Muscle layer of duodenum (tissue), 2 donors: ENCODE data around the gene PAM.

Source experiments
- H3K27ac ChIP-seq: one replicate; pipeline ENCODE4 v1.7.0; 2013; ENCODE audit warnings: mild to moderate bottlenecking, low read length
- H3K27me3 ChIP-seq: one replicate; pipeline ENCODE4 v1.7.0; 2013; ENCODE audit warnings: low read depth, mild to moderate bottlenecking, control low read depth, low read length
- H3K36me3 ChIP-seq, 2 donors: one replicate each; pipeline ENCODE4 v1.7.0; 2013; ENCODE audit warnings: low read length in 2 of 2, control low read depth in 1 of 2, mild to moderate bottlenecking in 1 of 2; ENCODE audit not compliant: insufficient read depth in 2 of 2, control insufficient read depth in 1 of 2
- H3K4me1 ChIP-seq, 2 donors: one replicate each; pipeline ENCODE4 v1.7.0; 2013; ENCODE audit warnings: low read length in 2 of 2, mild to moderate bottlenecking in 2 of 2, control low read depth in 1 of 2, moderate library complexity in 1 of 2; ENCODE audit not compliant: insufficient read depth in 2 of 2, control insufficient read depth in 1 of 2
- H3K4me3 ChIP-seq, 2 donors: one replicate each; pipeline ENCODE4 v1.7.0; 2013; ENCODE audit warnings: low read length in 2 of 2, low read depth in 1 of 2, mild to moderate bottlenecking in 1 of 2
- H3K9me3 ChIP-seq, 2 donors: one replicate each; pipeline ENCODE4 v1.7.0; 2013; ENCODE audit warnings: low read length in 2 of 2, control low read depth in 1 of 2, mild to moderate bottlenecking in 1 of 2; ENCODE audit not compliant: control insufficient read depth in 1 of 2
- donor health status: healthy.

The PAM gene

DNA sequence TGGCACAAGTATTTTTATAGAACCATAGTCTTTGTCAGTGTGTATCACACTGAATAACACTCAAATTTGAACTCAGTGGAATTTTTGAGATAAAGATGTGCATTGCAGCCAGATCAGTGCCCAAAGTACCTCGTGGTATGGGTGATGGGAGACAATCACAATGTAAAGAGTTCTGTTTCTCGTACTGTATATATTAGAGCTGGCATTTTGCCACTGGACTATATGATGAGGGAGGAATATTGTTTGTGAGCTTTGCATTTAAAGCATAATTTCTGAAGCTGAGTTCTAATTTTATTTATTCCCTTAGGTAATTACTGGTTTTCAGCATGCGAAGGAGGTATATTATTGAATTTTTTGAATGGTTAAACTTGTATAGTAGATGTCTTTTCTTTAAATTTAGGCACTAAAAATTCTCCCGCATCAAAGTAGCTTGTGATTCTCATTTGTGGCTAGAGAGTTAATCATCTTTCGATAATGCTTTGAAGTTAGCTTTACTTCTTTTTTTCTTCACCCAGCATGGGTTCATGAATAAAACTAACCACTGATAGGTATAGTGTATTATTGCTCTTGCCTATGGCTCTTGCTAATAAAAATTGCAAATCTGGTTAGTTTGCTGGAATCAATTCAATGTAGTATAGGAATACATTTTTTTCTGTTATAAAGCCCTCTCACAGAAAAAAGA is 43.1 kb downstream of the PAM start:
- Histone ChIP-seq H3K9me3 (no peaks in the 10 kb centered on the region), H3K27ac (no peak overlapping the region), H3K36me3 (no peaks in the 10 kb centered on the region), H3K27me3 (no peaks in the 10 kb centered on the region), H3K4me1 (peaks cover 0 to 5% of the 10 kb centered on the region in 2 donors), H3K4me3 (no peak overlapping the region)

DNA sequence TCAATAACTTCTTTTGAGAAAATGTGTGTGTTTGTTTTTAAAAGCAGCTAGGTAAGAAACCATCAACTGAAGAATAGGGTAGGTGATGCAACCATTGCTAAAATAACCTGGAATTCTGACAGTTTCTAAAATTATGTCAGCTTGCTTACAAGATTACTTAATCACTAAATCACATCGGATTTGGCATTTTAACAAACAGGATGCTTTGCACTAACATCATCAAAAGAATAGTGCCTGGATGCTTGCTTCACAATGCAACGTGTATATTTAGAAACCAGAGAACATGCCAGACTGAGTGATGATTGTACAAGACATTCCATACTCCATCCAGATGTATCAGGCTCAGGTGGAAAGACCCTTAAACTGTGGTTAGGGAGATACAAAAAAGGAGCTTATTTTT is 43.9 kb downstream of the PAM start:
- no peaks in the 10 kb centered on the region for H3K36me3 ChIP-seq
- no peak overlapping the region for H3K27ac ChIP-seq
- no peak overlapping the region for H3K4me3 ChIP-seq
- no peaks in the 10 kb centered on the region for H3K27me3 ChIP-seq
- H3K9me3 ChIP-seq: no peaks in the 10 kb centered on the region
- peaks cover 0 to 5% of the 10 kb centered on the region in 2 donors for H3K4me1 ChIP-seq

DNA sequence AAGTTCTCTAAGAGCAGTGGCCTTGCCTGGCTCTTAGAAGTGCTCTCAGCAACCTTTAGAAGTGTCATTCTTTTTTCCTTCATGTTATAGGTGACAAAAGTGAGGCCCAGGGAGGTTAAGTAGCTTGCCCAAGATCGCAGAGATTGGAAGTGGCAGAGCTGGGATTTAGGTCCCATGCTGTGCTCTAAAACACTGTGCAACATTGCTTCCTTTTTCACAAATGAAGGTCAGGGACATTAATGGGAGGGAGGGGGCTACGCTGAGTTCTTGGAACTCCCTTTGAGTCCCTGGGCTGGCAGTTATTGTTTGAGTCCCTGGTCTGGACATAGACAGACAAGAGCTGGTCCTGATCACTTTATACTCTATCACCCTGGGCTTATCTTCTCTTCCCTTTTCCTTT is 45.3 kb downstream of the PAM start:
- Histone ChIP-seq H3K4me1 (peaks cover 0 to 5% of the 10 kb centered on the region in 2 donors), H3K4me3 (no peak overlapping the region), H3K27ac (no peak overlapping the region), H3K36me3 (no peaks in the 10 kb centered on the region), H3K9me3 (no peaks in the 10 kb centered on the region), H3K27me3 (no peaks in the 10 kb centered on the region)

DNA sequence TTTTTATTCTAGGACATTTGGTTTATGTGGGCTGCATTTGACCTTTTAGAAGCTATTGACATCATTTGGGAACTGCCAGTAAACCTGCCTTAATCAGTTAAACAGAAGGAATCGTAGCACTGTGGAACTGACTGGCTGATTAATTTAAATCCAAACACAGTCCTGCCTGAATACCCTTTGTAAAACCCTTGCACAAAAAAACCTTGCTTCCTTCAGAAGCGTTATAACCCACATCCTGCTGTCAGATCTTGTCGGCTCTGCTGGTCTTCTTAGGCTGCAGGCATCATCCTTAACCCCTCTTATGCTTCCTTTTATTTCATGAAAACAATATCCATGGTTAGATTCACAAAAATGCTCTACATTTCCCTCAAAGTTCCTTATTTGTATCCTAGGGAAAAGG is 46.3 kb downstream of the PAM start:
- no peaks in the 10 kb centered on the region for H3K9me3 ChIP-seq
- no peaks in the 10 kb centered on the region for H3K36me3 ChIP-seq
- no peak overlapping the region for H3K4me3 ChIP-seq
- H3K27ac ChIP-seq: no peak overlapping the region
- peaks cover 0 to 5% of the 10 kb centered on the region in 2 donors for H3K4me1 ChIP-seq
- H3K27me3 ChIP-seq: no peaks in the 10 kb centered on the region

DNA sequence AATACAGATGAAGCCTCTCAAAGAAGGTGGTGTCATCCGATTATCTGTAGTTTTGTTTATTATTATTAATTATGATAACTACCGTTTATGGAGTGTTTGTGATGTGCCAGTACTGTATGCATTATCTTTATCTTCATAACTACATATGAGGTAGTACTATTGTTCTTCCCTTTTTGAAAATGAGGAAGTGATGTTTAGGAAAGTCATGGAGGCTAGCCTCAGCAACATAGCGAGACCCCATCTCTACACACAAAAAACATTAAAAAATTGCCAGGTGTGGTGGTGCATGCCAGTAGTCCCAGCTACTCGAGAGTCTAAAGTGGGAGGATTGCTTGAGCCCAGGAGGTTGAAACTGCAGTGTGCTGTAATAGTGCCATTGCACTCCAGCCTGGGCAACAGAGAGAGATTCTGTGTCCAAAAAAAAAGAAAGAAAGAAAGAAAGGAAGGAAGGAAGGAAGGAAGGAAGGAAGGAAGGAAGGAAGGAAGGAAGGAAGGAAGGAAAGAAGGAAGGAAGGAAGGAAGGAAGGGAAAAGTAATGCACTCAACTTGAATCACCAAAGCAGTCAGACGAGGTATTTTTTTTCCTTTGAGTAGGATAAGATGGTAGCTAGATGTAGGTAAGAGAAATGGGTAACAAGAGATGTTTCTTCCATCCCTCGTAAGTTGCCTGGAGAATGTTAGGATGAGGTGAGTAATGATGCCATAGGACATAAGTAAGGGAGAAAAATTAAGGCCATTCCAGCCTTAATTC is 47.8 kb downstream of the PAM start:
- no peaks in the 10 kb centered on the region for H3K27me3 ChIP-seq
- no peak overlapping the region for H3K27ac ChIP-seq
- H3K4me3 ChIP-seq: no peak overlapping the region
- H3K36me3 ChIP-seq: no peaks in the 10 kb centered on the region
- H3K4me1 ChIP-seq: peaks cover 0 to 5% of the 10 kb centered on the region in 2 donors
- H3K9me3 ChIP-seq: no peaks in the 10 kb centered on the region

DNA sequence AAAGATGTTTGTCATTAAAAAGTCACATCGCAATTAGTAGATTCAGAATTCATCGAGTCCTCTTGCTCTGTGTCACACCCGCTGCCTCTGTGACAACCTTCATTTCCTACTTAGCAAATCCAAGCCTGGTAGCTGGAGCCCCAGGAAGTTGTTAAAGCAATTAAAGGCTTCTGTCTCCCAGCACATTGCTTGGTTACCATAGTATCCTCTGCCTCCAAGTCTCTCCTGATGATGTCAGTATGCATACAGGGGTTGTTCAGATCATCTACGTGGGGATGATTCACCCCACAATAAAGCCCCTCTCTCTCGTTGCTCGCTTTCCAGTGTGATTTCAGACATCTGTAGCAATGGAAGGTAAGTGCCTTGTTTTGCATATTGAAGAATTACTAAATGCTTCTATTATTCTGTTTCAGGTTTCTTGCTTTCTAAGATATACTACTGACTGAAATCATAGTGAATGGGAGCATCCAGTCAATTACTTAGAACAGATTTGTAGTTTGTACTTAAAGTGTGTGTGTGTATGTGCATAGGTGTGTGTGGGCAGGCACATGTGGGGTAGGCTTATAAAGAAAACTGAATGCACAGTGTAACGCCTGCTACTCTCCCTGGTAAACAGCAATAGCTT is 52.9 kb downstream of the PAM start:
- H3K4me1 ChIP-seq: no peaks in the 10 kb centered on the region
- no peaks in the 10 kb centered on the region for H3K36me3 ChIP-seq
- no peak overlapping the region for H3K27ac ChIP-seq
- no peaks in the 10 kb centered on the region for H3K9me3 ChIP-seq
- H3K4me3 ChIP-seq: no peak overlapping the region
- no peaks in the 10 kb centered on the region for H3K27me3 ChIP-seq

DNA sequence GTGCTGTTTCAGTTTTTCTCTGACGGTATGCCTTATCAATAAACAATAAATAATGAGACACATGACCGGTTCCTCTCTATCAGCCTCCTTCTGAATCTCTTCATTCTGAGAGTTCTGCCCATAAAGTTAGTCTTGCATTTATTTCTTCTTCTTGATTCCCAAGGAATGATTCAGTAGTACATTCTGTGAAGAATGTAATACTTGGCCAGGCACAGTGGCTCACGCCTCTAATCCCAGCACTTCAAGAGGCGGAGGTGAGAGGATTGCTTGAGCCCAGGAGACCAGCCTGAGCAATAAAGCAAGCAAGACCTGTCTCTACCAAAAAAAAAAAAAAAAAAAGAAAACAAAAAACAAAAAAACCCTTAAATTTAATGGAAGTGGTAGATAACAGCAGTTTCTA is 53.9 kb downstream of the PAM start:
- Histone ChIP-seq H3K27me3 (no peaks in the 10 kb centered on the region), H3K4me1 (no peaks in the 10 kb centered on the region)

DNA sequence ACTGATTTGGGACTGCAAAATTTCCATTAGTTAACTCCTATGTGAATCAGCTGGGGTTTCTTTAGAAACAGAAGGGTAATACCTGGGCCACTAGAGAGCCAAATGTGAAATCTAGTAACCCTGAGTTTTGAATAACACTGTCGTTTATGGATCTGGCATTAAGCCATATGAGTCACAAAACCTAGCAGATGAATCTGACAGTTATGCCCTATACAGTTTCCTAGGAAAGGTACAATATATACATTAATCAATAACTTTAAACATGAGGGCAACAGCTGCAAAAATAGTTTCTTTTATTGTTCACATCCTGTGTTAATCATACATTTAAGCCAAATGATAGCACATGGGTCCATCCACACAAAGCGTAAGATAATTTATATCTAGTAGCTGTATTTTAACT is 56.9 kb downstream of the PAM start:
- no peak overlapping the region for H3K4me3 ChIP-seq
- no peaks in the 10 kb centered on the region for H3K27me3 ChIP-seq
- H3K36me3 ChIP-seq: no peaks in the 10 kb centered on the region
- H3K4me1 ChIP-seq: peaks cover 5 to 6% of the 10 kb centered on the region in 2 donors
- no peak overlapping the region for H3K27ac ChIP-seq
- no peaks in the 10 kb centered on the region for H3K9me3 ChIP-seq

More for the DNA sequence above, 53.9 kb downstream of the PAM start:
- Histone ChIP-seq H3K36me3 (no peaks in the 10 kb centered on the region), H3K9me3 (no peaks in the 10 kb centered on the region), H3K27ac (no peak overlapping the region), H3K4me3 (no peak overlapping the region)

DNA sequence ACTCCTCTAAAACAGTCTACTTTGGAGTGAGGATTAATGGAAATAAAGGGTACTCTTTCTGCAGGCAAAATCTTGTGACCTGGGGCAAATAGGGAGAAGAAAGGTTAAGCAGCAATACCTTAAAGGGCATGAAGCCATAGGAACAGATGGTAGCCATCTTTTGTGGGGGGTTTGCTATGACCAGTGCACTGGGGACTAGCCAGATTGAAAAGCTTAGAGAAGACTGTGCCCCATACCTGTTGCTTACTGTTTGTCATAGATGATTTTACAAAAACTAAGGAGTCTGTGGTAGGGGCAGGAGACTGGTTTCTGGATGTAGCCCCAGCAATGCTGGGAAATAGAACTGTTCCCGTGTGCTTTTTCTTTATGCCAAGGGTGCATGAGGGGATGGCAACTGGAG is 58.6 kb downstream of the PAM start:
- Histone ChIP-seq H3K27me3 (no peaks in the 10 kb centered on the region), H3K36me3 (no peaks in the 10 kb centered on the region), H3K9me3 (no peaks in the 10 kb centered on the region), H3K4me3 (no peak overlapping the region), H3K27ac (no peak overlapping the region), H3K4me1 (peaks cover 5 to 6% of the 10 kb centered on the region in 2 donors)

DNA sequence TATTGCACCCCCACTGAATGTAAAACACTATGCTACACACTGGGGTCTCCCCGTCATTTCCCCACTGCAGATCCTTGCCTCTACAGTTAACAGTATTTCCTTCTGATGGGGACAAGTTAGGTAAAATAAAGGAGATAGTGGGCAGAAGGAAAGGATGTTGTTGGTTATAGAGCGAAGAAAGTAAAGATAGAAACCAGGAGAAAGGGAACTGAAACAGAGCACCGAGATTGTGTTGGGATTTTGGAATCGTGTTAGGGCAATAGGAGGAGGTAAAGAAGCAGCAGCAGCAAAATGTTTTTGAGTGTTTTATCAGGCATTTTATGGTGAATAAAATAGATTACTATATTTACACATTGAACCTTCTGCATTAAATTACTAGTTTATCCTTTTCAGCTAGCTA is 60.0 kb downstream of the PAM start:
- Histone ChIP-seq H3K27me3 (no peaks in the 10 kb centered on the region), H3K36me3 (no peaks in the 10 kb centered on the region), H3K27ac (no peak overlapping the region), H3K4me3 (no peak overlapping the region), H3K9me3 (no peaks in the 10 kb centered on the region), H3K4me1 (peaks cover 5 to 6% of the 10 kb centered on the region in 2 donors)

DNA sequence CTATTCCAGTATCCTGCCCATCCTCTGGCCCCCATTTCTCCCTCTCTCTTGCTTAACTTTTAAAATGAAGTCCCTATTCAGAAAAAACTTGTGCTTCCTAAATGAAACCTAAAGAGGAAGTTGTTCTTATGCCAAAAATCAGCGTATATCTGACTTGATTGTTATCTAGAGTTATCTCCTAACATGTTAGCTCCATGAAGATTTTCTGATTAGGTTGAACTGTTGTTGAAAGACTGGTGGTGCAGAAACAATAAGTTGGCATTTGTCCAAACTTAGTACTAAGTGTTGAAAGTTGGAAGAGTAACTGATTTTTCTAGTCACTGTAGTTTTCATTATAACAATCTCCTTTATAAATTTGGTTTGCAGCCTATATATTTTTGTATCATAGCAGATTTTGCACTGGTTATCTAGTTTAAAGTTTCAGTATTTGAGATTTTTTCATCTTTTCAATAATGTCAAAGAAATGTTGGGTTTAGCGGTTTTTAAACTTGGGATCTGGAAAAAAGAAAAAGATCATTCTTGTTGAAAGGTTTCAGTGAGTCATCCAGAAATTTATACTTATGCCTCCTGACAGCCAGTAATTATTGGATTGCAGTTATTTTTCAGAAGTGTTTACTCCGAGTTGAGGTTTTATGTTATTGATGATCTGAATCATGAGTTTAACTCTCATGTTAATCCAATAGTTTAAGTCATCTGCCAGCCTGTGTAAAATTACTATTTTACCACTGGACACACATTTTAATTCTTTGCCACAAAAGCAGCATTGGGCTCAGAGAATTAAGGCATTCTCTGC is 60.6 kb downstream of the PAM start:
- H3K36me3 ChIP-seq: no peaks in the 10 kb centered on the region
- H3K27ac ChIP-seq: no peak overlapping the region
- H3K9me3 ChIP-seq: no peaks in the 10 kb centered on the region

More for the DNA sequence above, 60.6 kb downstream of the PAM start:
- H3K27me3 ChIP-seq: no peaks in the 10 kb centered on the region
- peaks cover 5 to 6% of the 10 kb centered on the region in 2 donors for H3K4me1 ChIP-seq
- H3K4me3 ChIP-seq: no peak overlapping the region
